ENCODE measurements around the gene NOXRED1.

The NOXRED1 gene

DNA sequence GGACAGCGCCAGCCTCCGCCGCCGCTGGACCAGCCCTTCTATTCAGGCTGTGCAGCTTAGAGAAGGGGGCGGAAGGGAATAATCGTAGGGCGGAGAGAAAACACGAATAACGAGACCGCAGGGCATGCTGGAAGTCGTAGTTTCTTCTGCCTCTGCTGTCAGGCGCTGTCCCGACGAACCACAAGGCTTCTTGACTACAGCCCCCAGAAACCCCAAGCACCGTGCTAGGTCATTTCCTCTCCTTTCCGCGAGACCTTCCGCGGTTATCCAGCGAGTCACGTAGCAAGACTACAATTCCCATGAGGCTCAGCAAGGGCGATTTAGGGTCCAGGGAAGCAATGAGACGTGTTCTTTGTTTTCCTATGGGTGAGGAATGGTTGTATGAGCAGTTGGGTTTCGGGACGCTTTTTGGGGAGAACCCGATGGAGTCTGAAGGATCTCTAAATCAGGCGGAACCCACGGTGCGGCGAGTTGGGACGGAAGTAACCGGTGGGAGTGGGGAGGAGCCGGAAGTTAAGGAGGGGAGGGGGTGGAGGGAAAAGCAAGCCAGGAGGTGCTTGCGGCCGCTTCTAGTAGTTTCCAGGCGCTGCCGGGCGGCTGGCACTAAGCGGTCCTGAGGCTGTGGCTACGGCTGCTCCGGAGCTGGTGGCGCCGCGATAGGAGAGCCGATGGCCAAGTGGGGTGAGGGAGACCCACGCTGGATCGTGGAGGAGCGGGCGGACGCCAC, 34.4 kb upstream of the NOXRED1 start, which contains the start of the genes AHSA1 and VIPAS39:
AHSA1 (plus strand) TSS at position 572 of the 727 bp plus-strand sequence; CDS start at position 669, 97 bp downstream.
VIPAS39 (minus strand) TSS at position 80 of the 727 bp plus-strand sequence. CDS start 3,499 bp downstream, outside the sequence.
- no peaks in the 10 kb centered on the region for H3K4me1 ChIP-seq (ENCODE audit: insufficient read depth, insufficient read length)
- peaks cover 43% of the 10 kb centered on the region for H3K36me3 ChIP-seq (ENCODE audit: insufficient read depth, insufficient read length, low read length)
- DNase-seq (ENCODE audit: low read depth, low spot score): peak; percentile 94
- peak within 1 kb of the TSS; percentile 95 for H3K4me3 ChIP-seq (ENCODE audit: insufficient read length, low read depth)
- no peak for TF ChIP-seq SUZ12 (IDR thresholded peaks at IDR 0.05; ENCODE audit: extremely low read depth, insufficient read depth, insufficient read length)
- no peak for TF ChIP-seq ZNF274 (IDR thresholded peaks at IDR 0.05; ENCODE audit: low read depth, low read length)
- TF ChIP-seq YY1 (IDR thresholded peaks at IDR 0.05; ENCODE audit: insufficient read depth, insufficient read length): no peak
- H3K9ac ChIP-seq (ENCODE audit: insufficient read length, low read depth): peak within 1 kb of the TSS; percentile 98
- no peaks in the 10 kb centered on the region for H3K9me3 ChIP-seq (ENCODE audit: insufficient read depth, low read length)
- no peaks in the 10 kb centered on the region for H3K27me3 ChIP-seq (ENCODE audit: insufficient read depth, insufficient read length)

DNA sequence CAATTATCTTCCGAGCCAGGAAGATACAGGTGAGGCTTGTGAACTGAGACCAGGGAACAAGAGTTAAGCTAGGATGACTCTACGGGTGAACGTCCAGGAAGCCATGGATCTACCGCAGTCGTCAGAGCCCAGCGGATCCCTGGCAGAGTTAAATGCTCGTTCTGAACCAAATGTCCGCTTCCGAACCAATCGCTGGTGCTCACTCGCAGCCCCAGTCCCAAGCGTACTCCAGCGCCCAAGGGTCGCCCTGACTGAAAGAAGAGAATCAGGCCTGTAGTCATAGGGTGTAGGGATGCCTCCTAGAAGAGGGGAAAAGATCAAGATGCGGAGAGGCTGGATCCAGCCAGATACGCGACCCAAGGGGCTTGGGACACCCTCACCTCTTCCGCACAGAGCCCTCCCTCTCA, 33.8 kb upstream of the NOXRED1 start:
- Histone ChIP-seq H3K9ac (ENCODE audit: insufficient read length, low read depth) (peak overlapping the region; percentile 87), H3K9me3 (ENCODE audit: insufficient read depth, low read length) (no peaks in the 10 kb centered on the region), H3K36me3 (ENCODE audit: insufficient read depth, insufficient read length, low read length) (peaks cover 37% of the 10 kb centered on the region), H3K27me3 (ENCODE audit: insufficient read depth, insufficient read length) (no peaks in the 10 kb centered on the region), H3K4me3 (ENCODE audit: insufficient read length, low read depth) (peak overlapping the region; percentile 95), H3K4me1 (ENCODE audit: insufficient read depth, insufficient read length) (no peaks in the 10 kb centered on the region)
- DNase-seq (ENCODE audit: low read depth, low spot score): peak; percentile 3
- no peak for TF ChIP-seq SUZ12 (IDR thresholded peaks at IDR 0.05; ENCODE audit: extremely low read depth, insufficient read depth, insufficient read length)
- TF ChIP-seq ZNF274 (IDR thresholded peaks at IDR 0.05; ENCODE audit: low read depth, low read length): no peak
- no peak for TF ChIP-seq YY1 (IDR thresholded peaks at IDR 0.05; ENCODE audit: insufficient read depth, insufficient read length)

DNA sequence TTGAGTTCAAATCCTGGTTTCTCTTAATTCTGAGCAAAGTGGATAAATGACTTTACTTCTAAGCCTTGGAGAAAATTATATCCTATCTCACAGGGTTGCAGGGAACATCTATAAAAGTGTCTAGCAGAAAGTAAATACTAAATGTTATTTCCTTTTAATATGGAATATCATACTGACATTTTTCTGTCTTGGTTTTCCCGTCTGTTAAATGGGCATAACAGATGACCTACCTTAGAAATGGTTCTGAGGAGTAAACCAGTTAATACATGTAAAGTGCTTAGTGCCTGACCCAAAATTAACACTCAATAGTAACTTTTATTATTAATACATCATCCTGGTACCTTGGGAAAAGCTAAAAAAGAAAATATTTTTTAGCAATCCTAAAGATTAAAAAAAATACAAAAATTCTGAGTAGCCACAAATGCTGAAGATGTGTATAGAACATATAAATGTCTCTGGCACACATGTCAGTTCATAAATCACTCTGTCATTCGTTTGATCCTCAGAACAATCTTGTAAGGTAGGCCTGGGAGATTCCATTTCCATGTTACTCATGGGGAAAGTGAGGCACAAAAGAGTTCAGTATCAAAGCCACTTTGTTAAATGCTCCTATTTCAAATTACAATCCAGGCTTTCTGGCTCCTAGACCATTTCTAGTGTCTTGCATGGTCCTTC, 32.8 kb upstream of the NOXRED1 start:
- Histone ChIP-seq H3K9ac (ENCODE audit: insufficient read length, low read depth) (no peak overlapping the region), H3K9me3 (ENCODE audit: insufficient read depth, low read length) (no peaks in the 10 kb centered on the region), H3K4me3 (ENCODE audit: insufficient read length, low read depth) (no peak overlapping the region), H3K27me3 (ENCODE audit: insufficient read depth, insufficient read length) (no peaks in the 10 kb centered on the region), H3K4me1 (ENCODE audit: insufficient read depth, insufficient read length) (no peaks in the 10 kb centered on the region), H3K36me3 (ENCODE audit: insufficient read depth, insufficient read length, low read length) (peaks cover 34% of the 10 kb centered on the region)
- TF ChIP-seq ZNF274 (IDR thresholded peaks at IDR 0.05; ENCODE audit: low read depth, low read length) (no peak), SUZ12 (IDR thresholded peaks at IDR 0.05; ENCODE audit: extremely low read depth, insufficient read depth, insufficient read length) (no peak), YY1 (IDR thresholded peaks at IDR 0.05; ENCODE audit: insufficient read depth, insufficient read length) (no peak)
- no peak for DNase-seq (ENCODE audit: low read depth, low spot score)

DNA sequence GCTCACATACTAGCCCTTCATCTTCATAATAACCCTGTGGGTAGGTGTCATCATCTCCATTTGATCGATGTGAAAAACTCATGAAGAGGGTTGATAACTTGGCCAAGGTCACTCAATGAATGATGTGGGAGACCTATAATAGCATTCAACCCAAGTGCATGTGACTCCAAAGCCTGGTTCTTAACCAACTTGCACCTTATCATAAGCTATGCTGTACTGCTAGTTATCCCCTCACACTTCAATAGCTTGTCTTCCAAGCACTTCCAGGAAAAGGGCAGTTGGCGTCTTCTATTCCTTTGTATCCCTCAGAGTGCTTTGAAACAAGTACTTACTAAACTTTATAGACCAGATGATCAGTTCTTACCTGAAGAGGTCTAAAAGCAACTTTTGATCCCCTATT, 18.9 kb upstream of the NOXRED1 start:
- Histone ChIP-seq H3K9me3 (ENCODE audit: insufficient read depth, low read length) (no peaks in the 10 kb centered on the region), H3K9ac (ENCODE audit: insufficient read length, low read depth) (no peak overlapping the region), H3K4me1 (ENCODE audit: insufficient read depth, insufficient read length) (no peaks in the 10 kb centered on the region), H3K36me3 (ENCODE audit: insufficient read depth, insufficient read length, low read length) (peaks cover 38% of the 10 kb centered on the region), H3K27me3 (ENCODE audit: insufficient read depth, insufficient read length) (no peaks in the 10 kb centered on the region), H3K4me3 (ENCODE audit: insufficient read length, low read depth) (no peak overlapping the region)
- TF ChIP-seq ZNF274 (IDR thresholded peaks at IDR 0.05; ENCODE audit: low read depth, low read length) (no peak), YY1 (IDR thresholded peaks at IDR 0.05; ENCODE audit: insufficient read depth, insufficient read length) (no peak), SUZ12 (IDR thresholded peaks at IDR 0.05; ENCODE audit: extremely low read depth, insufficient read depth, insufficient read length) (no peak)
- DNase-seq (ENCODE audit: low read depth, low spot score): no peak

DNA sequence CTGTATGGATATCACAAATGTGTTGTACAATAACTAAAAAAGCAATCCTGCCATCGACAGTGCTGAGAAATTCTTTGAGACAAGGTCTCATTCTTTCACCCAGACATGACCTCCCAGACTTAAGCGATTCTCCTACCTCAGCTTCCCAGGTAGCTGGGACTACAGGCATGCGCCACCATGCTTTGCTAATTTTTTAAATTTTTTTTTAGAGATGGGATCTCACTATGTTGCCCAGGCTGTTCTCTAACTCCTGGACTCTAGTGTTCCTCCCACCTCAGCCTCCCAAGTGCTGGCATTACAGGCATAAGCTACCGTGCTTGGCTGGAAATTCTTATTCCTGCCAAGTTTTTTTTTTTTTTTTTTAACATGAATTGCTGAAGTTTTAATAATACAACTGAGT, 16.5 kb upstream of the NOXRED1 start:
- no peak for DNase-seq (ENCODE audit: low read depth, low spot score)
- Histone ChIP-seq H3K9ac (ENCODE audit: insufficient read length, low read depth) (no peak overlapping the region), H3K4me3 (ENCODE audit: insufficient read length, low read depth) (no peak overlapping the region), H3K4me1 (ENCODE audit: insufficient read depth, insufficient read length) (no peaks in the 10 kb centered on the region), H3K27me3 (ENCODE audit: insufficient read depth, insufficient read length) (no peaks in the 10 kb centered on the region), H3K9me3 (ENCODE audit: insufficient read depth, low read length) (no peaks in the 10 kb centered on the region), H3K36me3 (ENCODE audit: insufficient read depth, insufficient read length, low read length) (peaks cover 45% of the 10 kb centered on the region)
- TF ChIP-seq SUZ12 (IDR thresholded peaks at IDR 0.05; ENCODE audit: extremely low read depth, insufficient read depth, insufficient read length): no peak
- TF ChIP-seq YY1 (IDR thresholded peaks at IDR 0.05; ENCODE audit: insufficient read depth, insufficient read length): no peak
- no peak for TF ChIP-seq ZNF274 (IDR thresholded peaks at IDR 0.05; ENCODE audit: low read depth, low read length)

DNA sequence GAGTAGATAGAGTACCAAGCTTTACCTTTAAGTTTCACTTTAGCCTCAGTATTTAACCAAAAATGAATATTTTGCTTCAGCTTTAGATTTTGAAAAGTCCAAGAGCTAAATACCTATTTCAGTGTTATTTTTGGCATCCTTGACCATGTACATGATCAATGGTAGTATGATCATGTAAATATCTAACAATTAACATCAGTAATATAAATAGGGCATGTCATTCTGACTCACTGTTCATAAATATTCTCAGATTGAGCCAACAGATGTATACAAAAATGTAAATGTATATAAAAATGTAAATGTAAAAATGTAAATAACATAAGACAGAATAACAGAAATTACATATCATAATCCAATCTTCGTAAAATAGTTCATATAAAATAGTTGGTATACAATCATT, 15.3 kb upstream of the NOXRED1 start:
- H3K36me3 ChIP-seq (ENCODE audit: insufficient read depth, insufficient read length, low read length): peaks cover 47% of the 10 kb centered on the region

DNA sequence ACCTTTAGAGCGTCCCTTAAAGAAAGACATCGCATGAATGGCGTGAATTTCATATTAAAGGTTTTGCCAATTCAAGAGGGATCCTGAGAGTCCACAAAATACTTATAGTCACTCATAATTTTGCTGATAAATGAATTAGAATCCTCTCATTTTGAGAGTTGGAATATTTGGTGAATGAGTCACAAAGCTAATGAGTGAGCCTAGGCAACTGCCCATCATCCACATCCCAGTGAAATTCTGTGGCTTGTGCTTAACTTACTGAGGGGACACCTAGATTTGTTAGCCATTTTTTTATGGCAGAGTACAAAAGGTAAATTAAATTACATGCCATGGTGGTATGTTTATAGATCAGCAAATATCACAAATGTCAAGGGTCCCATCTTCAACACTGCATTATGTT, 12.7 kb upstream of the NOXRED1 start:
- Histone ChIP-seq H3K9me3 (ENCODE audit: insufficient read depth, low read length) (no peaks in the 10 kb centered on the region), H3K4me3 (ENCODE audit: insufficient read length, low read depth) (no peak overlapping the region), H3K4me1 (ENCODE audit: insufficient read depth, insufficient read length) (no peaks in the 10 kb centered on the region), H3K36me3 (ENCODE audit: insufficient read depth, insufficient read length, low read length) (peaks cover 34% of the 10 kb centered on the region), H3K9ac (ENCODE audit: insufficient read length, low read depth) (no peak overlapping the region), H3K27me3 (ENCODE audit: insufficient read depth, insufficient read length) (no peaks in the 10 kb centered on the region)
- TF ChIP-seq SUZ12 (IDR thresholded peaks at IDR 0.05; ENCODE audit: extremely low read depth, insufficient read depth, insufficient read length) (no peak), ZNF274 (IDR thresholded peaks at IDR 0.05; ENCODE audit: low read depth, low read length) (no peak), YY1 (IDR thresholded peaks at IDR 0.05; ENCODE audit: insufficient read depth, insufficient read length) (no peak)
- no peak for DNase-seq (ENCODE audit: low read depth, low spot score)

More for the DNA sequence above, 15.3 kb upstream of the NOXRED1 start:
- no peaks in the 10 kb centered on the region for H3K4me1 ChIP-seq (ENCODE audit: insufficient read depth, insufficient read length)
- H3K27me3 ChIP-seq (ENCODE audit: insufficient read depth, insufficient read length): no peaks in the 10 kb centered on the region
- H3K4me3 ChIP-seq (ENCODE audit: insufficient read length, low read depth): no peak overlapping the region
- TF ChIP-seq SUZ12 (IDR thresholded peaks at IDR 0.05; ENCODE audit: extremely low read depth, insufficient read depth, insufficient read length) (no peak), YY1 (IDR thresholded peaks at IDR 0.05; ENCODE audit: insufficient read depth, insufficient read length) (no peak), ZNF274 (IDR thresholded peaks at IDR 0.05; ENCODE audit: low read depth, low read length) (no peak)
- no peaks in the 10 kb centered on the region for H3K9me3 ChIP-seq (ENCODE audit: insufficient read depth, low read length)
- no peak for DNase-seq (ENCODE audit: low read depth, low spot score)
- H3K9ac ChIP-seq (ENCODE audit: insufficient read length, low read depth): no peak overlapping the region

All from NT2/D1 (cell line).